Prostate gland (tissue), 2 donors: ENCODE data around the gene ADAM11.

Source experiments
- CTCF ChIP-seq, 4 experiments: fragments of 200-600 bp in 2 of 4; fragments of 450-650 bp in 2 of 4; sonication (generic) in 2 of 4; IDR thresholded peaks; 1 replicate in 3 of 4; 2 replicates in 1 of 4; pipeline ENCODE4 v1.5.1; 2016 to 2019; ENCODE audit warnings: antibody characterized with exemption in 4 of 4, mild to moderate bottlenecking in 2 of 4, moderate library complexity in 2 of 4
- POLR2A ChIP-seq: fragments of 450-650 bp; IDR thresholded peaks from one replicate; pipeline ENCODE4 v1.6.1; 2016; ENCODE audit warnings: antibody characterized with exemption, mild to moderate bottlenecking

GRCh38 chr17:44793885-44794842, 35.4 kb downstream of the ADAM11 start:
- TF ChIP-seq CTCF (IDR thresholded peaks at IDR 0.05): no peak
- no peak for TF ChIP-seq POLR2A
